ENCODE data around the gene RNASE9. TPM values are rescaled to one million over a fixed set of nuclear protein-coding genes. Genes with fewer than 3 reads are reported as not detected.
A peak's percentile ranks its signal among the peaks of the same experiment; 100 is the strongest.
"Not testable (repeated sequence)": the region's sequence is repeated elsewhere in the genome, so short reads cannot be mapped to it uniquely, and the experiment has no call there.

RNASE9 gene
- total and polyA plus RNA-seq, 2 experiments from 2014 or later = 0.24 TPM; not detected in 1

- TF ChIP-seq CTCF (conservative IDR thresholded peaks at IDR 0.05; ENCODE audit: low read depth in 2 of 2) (no peak), EZH2phosphoT487 (IDR thresholded peaks at IDR 0.05; ENCODE audit: unreplicated experiment) (no peak)
Measured at GRCh38 chr14:20597108-20597507, 36.3 kb upstream of the RNASE9 start (continued).

- not testable (repeated sequence) for H3K36me3 ChIP-seq (ENCODE audit: insufficient read depth); H3K79me2 ChIP-seq (replicated peaks; ENCODE audit: insufficient read depth); H3K4me1 ChIP-seq (ENCODE audit: insufficient read depth); H3K4me3 Mint-ChIP-seq; H3F3A ChIP-seq (replicated peaks; ENCODE audit: low read depth); H3K27me3 ChIP-seq (ENCODE audit: insufficient read depth); H3K36me3 Mint-ChIP-seq (ENCODE audit: low read depth); H3K9me2 ChIP-seq (ENCODE audit: insufficient read depth); DNase-seq (ENCODE audit: low spot score); H3K4me1 Mint-ChIP-seq; H4K20me1 ChIP-seq (replicated peaks; ENCODE audit: insufficient read depth); H3K27ac ChIP-seq (ENCODE audit: low read depth); ATAC-seq; H3K9me3 Mint-ChIP-seq; H3K27ac Mint-ChIP-seq; H3K4me3 ChIP-seq; H3K27me3 Mint-ChIP-seq (ENCODE audit: insufficient read depth, low read depth, poor library complexity); H3K4me2 ChIP-seq
- H2AFZ ChIP-seq = peak overlapping the region; percentile 88
Measured at GRCh38 chr14:20595726-20596125, 34.9 kb upstream of the RNASE9 start.

GRCh38 chr14:20592574-20592973, 31.7 kb upstream of the RNASE9 start:
- no peak for DNase-seq (ENCODE audit: low spot score)
- Mint-ChIP-seq H3K4me1 (peaks cover 2% of the 10 kb centered on the region; the same call in 2 of the 3 replicates), H3K27me3 (ENCODE audit: insufficient read depth, low read depth, poor library complexity) (no peaks in the 10 kb centered on the region), H3K9me3 (no peaks in the 10 kb centered on the region), H3K4me3 (no peak overlapping the region), H3K27ac (no peak overlapping the region), H3K36me3 (ENCODE audit: low read depth) (no peaks in the 10 kb centered on the region)
- Histone ChIP-seq H3F3A (replicated peaks; ENCODE audit: low read depth) (no peaks in the 10 kb centered on the region), H3K79me2 (replicated peaks; ENCODE audit: insufficient read depth) (no peaks in the 10 kb centered on the region), H2AFZ (no peak overlapping the region), H3K36me3 (ENCODE audit: insufficient read depth) (no peaks in the 10 kb centered on the region), H3K9me2 (ENCODE audit: insufficient read depth) (peaks cover 10% of the 10 kb centered on the region; the same call in 1 of the 2 replicates), H3K4me3 (no peak overlapping the region), H3K4me1 (ENCODE audit: insufficient read depth) (no peaks in the 10 kb centered on the region), H3K4me2 (no peak overlapping the region), H3K27me3 (ENCODE audit: insufficient read depth) (no peaks in the 10 kb centered on the region), H3K27ac (ENCODE audit: low read depth) (no peak overlapping the region), H4K20me1 (replicated peaks; ENCODE audit: insufficient read depth) (no peaks in the 10 kb centered on the region)
- no peak for TF ChIP-seq ZNF114 (CRISPR knock-in tag; IDR thresholded peaks at IDR 0.05)
- TF ChIP-seq JUNB (IDR thresholded peaks at IDR 0.05; ENCODE audit: unreplicated experiment) = no peak
- no peak for TF ChIP-seq CREB1 (CRISPR knock-in tag; IDR thresholded peaks at IDR 0.05; ENCODE audit: low read depth)
- no peak for TF ChIP-seq EZH2phosphoT487 (IDR thresholded peaks at IDR 0.05; ENCODE audit: unreplicated experiment)
- no peak for TF ChIP-seq CTCF (conservative IDR thresholded peaks at IDR 0.05; ENCODE audit: low read depth in 2 of 2)
- TF ChIP-seq ETS1 (IDR thresholded peaks at IDR 0.05) = no peak
- no peak for TF ChIP-seq POLR2AphosphoS5 (IDR thresholded peaks at IDR 0.05; ENCODE audit: low read depth)
- TF ChIP-seq ZNF331 (CRISPR knock-in tag; IDR thresholded peaks at IDR 0.05; ENCODE audit: low read depth) = no peak
- TF ChIP-seq STAT1 (IDR thresholded peaks at IDR 0.05; ENCODE audit: unreplicated experiment) = no peak
- TF ChIP-seq EZH2 (IDR thresholded peaks at IDR 0.05; ENCODE audit: low read depth, unreplicated experiment) = no peak
- no peak for ATAC-seq

Measured in GM23338 (cell line).